PFSK-1 (cell line): ENCODE results near the gene CHST11.

Experiments
- FOXP2 ChIP-seq: optimal IDR thresholded peaks from 2 replicates; pipeline ENCODE3; 2011; ENCODE audit warnings: borderline replicate concordance, control low read depth, inconsistent platforms; ENCODE audit not compliant: insufficient read depth; ENCODE audit errors: extremely low read length, extremely low read depth
- POLR2AphosphoS5 ChIP-seq: IDR thresholded peaks from 2 replicates; pipeline ENCODE4 v1.6.1; 2012; ENCODE audit warnings: low read depth, mild to moderate bottlenecking, control low read depth, low read length, moderate library complexity
- SIN3A ChIP-seq: IDR thresholded peaks from 2 replicates; pipeline ENCODE4 v1.6.1; 2012; ENCODE audit warnings: mild to moderate bottlenecking, low read length, moderate library complexity, borderline replicate concordance; ENCODE audit not compliant: insufficient read depth
- TAF1 ChIP-seq: IDR thresholded peaks from 2 replicates; pipeline ENCODE4 v1.6.1; 2012; ENCODE audit warnings: low read length, control low read depth, borderline replicate concordance; ENCODE audit not compliant: insufficient read depth
- TF ChIP-seq, protein P1 (sequence below), 2 experiments: IDR thresholded peaks; 2 replicates each; pipeline versions ENCODE4 v1.6.1 to v1.8.0; 2011 to 2012; ENCODE audit warnings: low read depth in 2 of 2, low read length in 2 of 2, control low read depth in 1 of 2, inconsistent platforms in 1 of 2, mild to moderate bottlenecking in 1 of 2, moderate library complexity in 1 of 2; ENCODE audit not compliant: insufficient read depth in 1 of 2

The CHST11 gene

DNA sequence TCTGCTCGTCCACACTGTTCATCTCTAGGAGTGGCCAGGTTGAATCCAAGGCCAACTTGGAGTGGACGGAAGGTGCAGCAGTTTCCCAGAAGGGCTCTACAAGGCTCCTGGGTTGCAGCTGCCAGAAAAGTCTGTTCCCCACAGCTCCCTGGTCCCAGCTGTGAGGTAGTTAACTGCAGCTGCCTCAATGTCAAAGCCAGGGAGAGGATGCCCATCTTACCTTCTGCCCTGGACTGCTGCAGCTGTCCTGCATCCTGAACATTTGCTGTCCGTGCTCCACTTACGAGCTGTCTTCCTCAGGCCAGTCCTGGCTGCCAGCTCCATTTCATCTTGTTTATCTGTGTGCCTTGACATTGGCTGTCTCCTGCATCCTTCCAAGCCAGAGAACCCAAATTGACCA lies 274.0 kb downstream of the CHST11 start:
- no peak for TF ChIP-seq FOXP2
- TF ChIP-seq, protein P1, sequence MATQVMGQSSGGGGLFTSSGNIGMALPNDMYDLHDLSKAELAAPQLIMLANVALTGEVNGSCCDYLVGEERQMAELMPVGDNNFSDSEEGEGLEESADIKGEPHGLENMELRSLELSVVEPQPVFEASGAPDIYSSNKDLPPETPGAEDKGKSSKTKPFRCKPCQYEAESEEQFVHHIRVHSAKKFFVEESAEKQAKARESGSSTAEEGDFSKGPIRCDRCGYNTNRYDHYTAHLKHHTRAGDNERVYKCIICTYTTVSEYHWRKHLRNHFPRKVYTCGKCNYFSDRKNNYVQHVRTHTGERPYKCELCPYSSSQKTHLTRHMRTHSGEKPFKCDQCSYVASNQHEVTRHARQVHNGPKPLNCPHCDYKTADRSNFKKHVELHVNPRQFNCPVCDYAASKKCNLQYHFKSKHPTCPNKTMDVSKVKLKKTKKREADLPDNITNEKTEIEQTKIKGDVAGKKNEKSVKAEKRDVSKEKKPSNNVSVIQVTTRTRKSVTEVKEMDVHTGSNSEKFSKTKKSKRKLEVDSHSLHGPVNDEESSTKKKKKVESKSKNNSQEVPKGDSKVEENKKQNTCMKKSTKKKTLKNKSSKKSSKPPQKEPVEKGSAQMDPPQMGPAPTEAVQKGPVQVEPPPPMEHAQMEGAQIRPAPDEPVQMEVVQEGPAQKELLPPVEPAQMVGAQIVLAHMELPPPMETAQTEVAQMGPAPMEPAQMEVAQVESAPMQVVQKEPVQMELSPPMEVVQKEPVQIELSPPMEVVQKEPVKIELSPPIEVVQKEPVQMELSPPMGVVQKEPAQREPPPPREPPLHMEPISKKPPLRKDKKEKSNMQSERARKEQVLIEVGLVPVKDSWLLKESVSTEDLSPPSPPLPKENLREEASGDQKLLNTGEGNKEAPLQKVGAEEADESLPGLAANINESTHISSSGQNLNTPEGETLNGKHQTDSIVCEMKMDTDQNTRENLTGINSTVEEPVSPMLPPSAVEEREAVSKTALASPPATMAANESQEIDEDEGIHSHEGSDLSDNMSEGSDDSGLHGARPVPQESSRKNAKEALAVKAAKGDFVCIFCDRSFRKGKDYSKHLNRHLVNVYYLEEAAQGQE (IDR thresholded peaks at IDR 0.05; ENCODE audit: insufficient read depth in 1 of 2, low read depth in 2 of 2, low read length in 2 of 2): no peak
- no peak for TF ChIP-seq POLR2AphosphoS5
- no peak for TF ChIP-seq SIN3A
- TF ChIP-seq TAF1: no peak

DNA sequence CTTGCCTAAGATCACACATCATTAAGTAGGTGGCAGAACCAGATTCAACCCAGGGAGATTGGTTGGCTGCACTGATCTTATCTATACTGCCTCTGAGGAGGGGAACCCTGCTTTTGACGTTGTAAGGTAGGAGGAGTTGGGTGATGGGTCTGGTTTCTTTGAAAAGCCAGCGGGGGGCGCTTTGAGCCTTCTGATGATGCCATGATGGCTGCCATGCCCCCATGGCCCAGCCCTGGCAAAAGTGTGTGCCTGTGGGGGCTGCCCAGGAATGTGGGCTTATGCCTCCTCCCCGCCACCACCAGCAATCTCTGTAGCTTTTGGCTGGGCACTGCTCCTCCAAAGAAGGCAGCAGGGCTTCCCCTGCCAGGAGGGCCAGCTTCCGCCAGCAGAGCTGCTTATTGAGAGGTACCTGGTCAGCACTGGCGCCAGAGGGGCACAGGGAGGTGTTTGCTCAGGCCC lies 277.0 kb downstream of the CHST11 start:
- TF ChIP-seq SIN3A: no peak
- no peak for TF ChIP-seq TAF1
- TF ChIP-seq, protein P1 (IDR thresholded peaks at IDR 0.05; ENCODE audit: insufficient read depth in 1 of 2, low read depth in 2 of 2, low read length in 2 of 2): no peak
- no peak for TF ChIP-seq FOXP2
- TF ChIP-seq POLR2AphosphoS5: no peak

DNA sequence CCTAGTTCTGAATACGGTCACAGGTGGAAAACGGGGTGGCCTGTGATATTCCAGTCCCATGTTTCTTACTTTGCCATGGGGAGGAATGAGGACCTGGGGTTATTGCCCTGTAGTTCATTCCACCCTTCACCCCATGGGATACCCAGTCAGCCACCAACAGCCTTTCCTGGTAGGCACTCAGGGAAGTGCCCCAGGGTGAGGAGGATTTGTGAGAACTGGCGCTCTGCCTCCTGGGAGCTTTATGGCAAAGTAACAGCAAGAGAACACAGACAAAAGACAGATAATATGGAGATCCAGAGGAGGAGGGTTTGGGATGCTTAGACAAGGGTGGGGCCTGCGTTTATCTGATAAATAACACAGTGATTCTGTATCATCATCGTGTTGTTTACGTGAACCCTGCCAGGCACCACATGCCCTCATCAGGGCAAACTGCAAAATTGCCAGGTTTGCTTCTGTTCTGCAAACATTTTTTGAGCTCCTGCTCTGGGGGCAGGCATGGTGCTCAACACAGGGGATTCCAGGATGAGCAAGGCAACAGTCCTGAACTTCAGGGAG lies 277.9 kb downstream of the CHST11 start:
- TF ChIP-seq TAF1 (no peak), SIN3A (no peak)
- TF ChIP-seq, protein P1 (IDR thresholded peaks at IDR 0.05; ENCODE audit: insufficient read depth in 1 of 2, low read depth in 2 of 2, low read length in 2 of 2): no peak

DNA sequence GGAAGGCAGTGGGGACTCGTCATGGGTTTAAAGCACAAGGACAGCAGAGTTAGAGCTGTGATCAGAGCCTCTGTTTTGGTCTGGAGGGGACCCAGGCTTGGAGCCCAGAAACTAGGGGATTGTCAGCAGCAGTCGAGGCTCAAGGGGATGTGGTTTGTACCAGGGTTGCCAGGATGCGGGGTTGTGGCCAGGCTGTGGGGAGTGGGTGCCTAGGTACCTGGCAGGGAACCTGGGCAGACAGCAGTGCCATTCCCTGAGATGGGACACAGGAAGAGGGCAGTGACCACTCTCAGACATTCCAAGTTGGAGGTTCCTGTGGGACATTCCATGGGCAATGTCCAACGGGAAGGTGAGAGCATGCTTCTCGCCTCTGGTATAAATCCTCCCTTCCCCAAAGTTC lies 279.1 kb downstream of the CHST11 start:
- TF ChIP-seq FOXP2: no peak

DNA sequence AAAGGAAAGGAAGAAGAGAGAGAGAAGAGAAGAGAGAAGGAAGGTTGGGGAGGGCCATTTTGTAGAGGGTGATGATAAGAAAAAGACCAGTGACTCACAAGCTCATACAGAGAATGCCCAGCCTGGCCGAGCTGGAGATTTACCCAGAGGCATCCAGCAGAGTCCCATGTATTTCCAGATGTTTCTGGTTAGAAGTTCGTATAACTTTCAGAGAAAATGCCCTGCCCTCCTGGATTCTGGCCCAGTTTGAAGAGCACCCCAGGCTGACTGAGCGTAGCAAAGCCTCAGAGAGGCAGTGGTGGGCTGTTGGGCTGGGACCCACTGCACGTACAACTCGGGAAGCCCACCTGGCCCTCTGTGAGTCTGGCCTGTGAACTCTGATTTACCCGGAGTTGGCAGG lies 279.6 kb downstream of the CHST11 start:
- no peak for TF ChIP-seq FOXP2

DNA sequence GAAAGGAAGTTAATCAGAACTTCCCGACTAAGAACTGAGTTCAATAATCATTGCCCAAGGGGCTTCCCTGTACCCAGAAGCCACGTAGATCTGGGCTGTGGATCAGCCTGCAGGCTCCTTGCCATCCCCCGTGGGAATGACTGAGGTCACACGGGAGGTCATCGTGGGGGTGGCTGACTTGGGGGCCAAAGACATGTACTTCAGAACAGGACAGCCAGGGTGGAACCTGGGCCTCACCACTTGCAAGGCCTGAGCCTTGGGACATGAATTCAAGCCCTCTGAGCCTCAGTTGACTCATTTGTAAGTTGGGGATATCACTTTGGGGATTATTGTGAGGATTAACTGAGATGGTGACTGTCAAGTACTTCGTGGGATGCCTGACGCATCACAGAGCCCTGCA lies 280.4 kb downstream of the CHST11 start:
- TF ChIP-seq FOXP2: no peak
- TF ChIP-seq, protein P1 (IDR thresholded peaks at IDR 0.05; ENCODE audit: insufficient read depth in 1 of 2, low read depth in 2 of 2, low read length in 2 of 2): no peak
